Hippocampal formation (tissue), 2 donors: ENCODE measurements around the gene SETD4.
"Not testable (repeated sequence)": the region's sequence is repeated elsewhere in the genome, so short reads cannot be mapped to it uniquely, and the experiment has no call there.

Experiments used
- DNase-seq, 2 donors: peaks; one replicate each; lab custom pipeline; 2025; lab: John Stamatoyannopoulos, UW

SETD4 gene, protein sequence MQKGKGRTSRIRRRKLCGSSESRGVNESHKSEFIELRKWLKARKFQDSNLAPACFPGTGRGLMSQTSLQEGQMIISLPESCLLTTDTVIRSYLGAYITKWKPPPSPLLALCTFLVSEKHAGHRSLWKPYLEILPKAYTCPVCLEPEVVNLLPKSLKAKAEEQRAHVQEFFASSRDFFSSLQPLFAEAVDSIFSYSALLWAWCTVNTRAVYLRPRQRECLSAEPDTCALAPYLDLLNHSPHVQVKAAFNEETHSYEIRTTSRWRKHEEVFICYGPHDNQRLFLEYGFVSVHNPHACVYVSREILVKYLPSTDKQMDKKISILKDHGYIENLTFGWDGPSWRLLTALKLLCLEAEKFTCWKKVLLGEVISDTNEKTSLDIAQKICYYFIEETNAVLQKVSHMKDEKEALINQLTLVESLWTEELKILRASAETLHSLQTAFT

DNA sequence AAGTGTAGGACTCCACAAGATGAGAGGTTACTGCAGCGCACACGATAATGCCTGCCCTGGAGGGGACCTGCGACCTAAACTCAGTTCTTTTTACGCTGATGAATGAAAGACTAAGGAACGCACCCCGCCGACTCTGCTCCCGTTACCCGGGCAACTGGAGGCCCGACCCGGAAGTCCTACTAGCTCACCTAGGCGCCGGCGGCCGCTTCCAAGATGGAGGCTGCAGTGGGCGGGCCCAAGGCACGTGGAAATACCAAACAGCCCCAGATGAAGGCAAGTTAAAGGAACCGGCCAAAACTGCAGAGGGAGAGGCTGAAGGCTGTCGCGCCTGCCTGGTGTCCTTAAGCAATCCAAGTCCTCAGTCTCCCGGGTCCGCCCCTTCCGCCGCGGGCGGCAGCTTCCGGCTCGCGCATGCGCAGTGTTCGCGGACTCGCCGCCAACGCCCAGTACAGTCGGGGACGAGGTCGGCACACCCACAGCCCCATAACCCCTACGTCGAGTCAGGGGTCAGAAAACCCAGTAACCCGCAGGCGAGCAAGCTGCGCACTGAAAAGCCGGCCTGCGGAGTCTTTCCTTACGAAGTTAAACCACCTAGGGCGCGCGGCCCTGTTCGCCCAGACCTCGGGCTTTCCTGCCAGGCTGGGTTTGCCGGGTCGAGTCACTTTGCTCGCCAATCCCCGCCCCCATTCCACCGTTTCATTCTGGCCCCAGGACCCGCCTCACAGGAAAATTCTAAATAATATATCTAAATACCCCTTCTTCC lies at the start of gene SETD4:
Gene SETD4, minus strand, starts transcription at position 368 of the 763 bp plus-strand sequence. CDS start 1,638 bp downstream, outside the sequence.
- peak; percentile 88 to 94 for DNase-seq

DNA sequence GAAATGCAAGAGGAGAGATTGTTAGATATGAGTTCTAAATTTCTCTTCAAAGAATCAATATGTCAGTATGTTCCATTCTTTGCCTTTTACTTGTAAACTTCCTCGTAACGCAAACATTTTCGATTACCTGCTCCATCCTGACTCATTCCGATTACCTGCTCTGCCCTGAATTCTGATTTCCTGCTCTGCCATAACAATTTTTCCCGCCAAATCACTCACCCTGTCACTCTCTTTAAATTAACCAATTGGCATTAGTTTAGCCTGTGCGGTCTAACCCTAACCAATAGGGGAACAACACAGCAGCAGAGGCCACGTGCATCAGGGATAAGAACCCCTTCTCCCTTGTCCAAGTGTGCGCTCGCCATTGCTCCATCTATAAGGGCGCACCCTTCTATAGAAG lies 49.5 kb upstream of the SETD4 start:
- DNase-seq = no peak

DNA sequence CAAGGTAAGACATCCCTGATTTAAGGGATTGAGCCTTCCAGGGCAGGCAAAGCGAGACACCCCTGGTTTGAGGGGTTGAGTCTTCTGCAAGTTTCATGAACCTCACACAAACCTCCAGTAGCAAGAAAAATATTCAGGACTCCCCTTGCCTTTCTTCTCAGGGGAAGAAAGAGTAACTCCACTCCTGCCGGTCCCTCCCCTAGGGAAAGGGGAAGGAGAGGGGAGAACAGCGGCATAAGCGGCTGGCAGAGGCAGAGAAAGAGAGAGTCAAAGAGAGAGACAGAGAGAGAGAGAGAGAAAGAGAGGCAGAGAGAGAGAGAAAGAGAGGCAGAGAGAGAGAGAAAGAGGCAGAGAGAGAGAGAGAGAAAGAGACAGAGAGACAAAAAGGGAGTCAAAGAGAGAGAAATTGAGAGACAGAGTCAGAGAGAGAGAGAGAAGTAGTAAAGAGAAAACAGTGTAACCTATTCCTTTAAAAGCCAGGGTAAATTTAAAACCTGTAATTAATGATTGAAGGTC lies 45.1 kb upstream of the SETD4 start:
- DNase-seq = no peak

DNA sequence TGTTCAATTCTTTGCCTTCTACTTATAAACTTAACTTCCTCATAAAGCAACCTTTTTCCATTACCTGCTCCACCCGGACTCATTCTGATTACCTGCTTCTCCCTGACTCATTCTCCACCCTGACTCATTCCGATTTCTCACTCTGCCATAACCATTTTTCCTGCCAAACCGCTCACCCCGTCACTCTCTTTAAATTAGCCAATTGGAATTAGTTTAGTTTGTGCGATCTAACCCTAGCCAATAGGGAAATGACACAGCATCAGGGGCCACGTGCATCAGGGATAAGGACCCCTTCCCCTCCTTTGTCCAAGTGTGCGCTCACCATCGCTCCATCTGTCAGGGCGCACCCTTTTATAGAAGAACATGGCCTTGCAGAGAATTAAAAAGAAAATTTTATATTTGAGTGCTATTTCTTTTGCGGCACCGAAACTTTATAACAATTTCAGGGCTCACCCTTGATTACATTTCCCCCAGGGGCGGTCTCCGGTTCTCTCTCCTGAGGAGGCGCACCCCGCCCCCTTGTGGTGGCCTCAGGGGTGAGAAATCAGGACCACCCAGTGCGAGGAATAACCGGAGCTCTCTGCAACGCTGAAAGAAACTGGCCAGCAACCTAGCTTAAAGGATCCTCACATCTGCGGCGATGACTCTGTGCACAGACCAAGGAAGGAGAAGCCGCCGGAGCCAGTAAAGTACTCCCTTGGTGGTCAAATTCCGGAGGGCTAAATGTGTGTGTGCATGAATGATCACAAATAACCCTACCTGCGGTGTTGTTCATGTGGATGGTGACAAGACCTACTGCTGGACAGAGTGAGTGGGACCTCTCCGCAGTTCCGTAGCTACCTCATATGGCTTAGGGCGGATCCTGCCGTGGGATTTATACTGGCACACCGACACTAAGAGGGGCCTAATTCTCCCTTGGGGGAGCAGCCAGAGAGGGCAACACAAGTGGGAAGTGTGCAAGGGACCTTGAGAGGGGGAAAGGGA lies 44.3 kb upstream of the SETD4 start:
- DNase-seq = peak; percentile 59 to 73

DNA sequence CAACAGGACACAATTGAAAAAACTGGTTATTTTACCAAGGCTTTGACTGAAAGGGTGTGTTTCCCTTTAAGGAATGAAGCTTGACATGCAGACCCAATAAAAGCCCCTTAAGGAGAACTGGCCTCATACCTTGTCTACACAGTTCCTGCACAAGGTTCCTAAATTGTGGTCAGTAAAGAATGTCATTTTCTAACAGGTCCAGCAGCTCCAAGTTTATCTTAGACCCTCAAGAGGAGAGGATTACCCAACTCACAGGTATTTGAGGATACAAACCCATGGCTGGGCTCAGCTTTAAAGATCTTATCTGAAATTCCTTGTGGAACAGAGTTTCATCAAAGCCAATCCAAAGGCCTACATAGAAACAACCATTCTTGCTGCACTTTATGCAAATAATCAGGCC lies 43.1 kb upstream of the SETD4 start:
- DNase-seq = no peak

DNA sequence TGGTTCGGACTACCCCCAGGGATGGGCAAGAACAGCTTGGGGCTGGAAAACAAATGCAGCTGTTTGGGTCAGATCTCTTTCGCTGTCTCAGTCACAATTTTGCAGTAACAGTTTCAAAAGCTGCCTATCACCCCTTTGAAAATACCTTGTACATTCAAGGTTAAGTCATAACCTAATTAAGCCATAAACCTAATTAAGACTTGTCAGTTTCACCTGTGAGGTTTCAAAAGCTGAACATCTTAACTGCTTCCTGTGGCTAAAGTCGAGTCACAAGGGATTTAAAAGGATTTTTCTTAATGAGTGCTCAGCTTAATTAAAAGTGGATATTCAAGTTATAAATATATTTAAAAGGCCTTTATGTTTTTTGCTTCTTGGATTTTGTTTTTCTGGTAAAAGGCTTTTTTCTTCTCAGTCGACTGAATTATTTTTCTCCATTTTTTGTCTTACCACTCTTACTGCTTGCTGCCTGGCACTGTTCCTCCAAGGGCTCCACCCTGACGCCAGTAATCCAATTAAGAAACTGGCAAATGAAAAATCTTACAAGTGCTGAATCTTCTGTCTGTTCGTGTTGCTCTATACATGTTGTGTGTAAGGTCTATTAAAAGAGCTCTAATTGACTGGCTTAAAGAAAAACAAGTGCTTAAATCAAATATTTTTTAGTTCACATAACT lies 40.8 kb upstream of the SETD4 start:
- no peak for DNase-seq

DNA sequence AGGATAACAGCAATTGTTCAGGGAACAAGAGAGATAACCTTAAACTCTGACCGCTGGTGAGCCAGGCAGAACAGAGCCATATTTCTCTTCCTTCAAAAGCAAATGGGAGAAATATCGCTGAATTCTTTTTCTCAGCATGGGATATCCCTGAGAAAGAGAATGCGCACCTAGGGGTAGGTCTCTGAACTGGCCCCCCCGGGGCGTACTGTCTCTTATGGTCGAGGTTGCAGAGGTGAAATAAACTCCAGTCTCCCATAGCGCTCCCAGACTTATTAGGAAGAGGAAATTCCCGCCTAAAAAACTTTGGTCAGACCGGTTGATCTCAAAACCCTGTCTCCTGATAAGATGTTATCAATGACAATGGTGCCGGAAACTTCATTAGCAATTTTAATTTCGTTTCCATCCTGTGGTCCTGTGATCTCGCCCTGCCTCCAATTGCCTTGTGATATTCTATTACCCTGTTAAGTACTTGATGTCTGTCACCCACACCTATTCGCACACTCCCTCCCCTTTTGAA lies 39.4 kb upstream of the SETD4 start:
- not testable (repeated sequence) for DNase-seq

DNA sequence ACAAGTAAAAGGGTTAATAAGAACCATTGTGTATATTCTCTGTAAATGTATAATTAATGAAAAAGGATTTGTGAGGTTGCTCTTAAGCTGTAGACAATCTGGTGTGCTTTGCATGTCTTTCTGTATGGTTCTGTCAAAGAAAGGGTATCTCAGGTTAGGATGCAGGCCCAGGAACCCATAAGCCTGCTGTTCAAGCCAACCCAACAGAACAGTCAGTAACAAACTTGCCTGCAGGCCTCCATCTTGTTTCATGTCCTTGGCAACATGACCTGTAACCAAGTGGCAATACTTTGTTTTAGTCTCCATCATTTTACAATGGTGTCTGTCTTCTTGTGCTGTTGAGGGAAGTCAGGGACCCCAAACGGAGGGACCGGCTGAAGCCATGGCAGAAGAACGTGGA lies 38.7 kb upstream of the SETD4 start:
- DNase-seq = no peak

DNA sequence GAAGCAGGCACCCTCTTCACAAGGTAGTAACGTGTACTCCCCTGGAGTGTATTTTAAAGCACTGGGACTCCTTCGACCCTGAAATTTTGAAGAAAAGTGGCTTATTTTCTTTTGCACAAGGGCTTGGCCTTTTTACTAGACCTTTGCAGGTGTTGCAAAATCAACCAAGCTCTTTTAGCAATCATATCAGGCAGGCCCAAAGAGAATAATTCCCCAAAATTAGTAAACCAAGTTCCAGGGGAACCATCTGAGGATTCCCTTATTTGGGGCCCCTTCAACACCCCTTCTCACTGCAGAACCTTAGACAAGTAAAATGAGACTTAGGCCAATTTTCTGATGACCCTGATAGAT lies 37.8 kb upstream of the SETD4 start:
- no peak for DNase-seq

DNA sequence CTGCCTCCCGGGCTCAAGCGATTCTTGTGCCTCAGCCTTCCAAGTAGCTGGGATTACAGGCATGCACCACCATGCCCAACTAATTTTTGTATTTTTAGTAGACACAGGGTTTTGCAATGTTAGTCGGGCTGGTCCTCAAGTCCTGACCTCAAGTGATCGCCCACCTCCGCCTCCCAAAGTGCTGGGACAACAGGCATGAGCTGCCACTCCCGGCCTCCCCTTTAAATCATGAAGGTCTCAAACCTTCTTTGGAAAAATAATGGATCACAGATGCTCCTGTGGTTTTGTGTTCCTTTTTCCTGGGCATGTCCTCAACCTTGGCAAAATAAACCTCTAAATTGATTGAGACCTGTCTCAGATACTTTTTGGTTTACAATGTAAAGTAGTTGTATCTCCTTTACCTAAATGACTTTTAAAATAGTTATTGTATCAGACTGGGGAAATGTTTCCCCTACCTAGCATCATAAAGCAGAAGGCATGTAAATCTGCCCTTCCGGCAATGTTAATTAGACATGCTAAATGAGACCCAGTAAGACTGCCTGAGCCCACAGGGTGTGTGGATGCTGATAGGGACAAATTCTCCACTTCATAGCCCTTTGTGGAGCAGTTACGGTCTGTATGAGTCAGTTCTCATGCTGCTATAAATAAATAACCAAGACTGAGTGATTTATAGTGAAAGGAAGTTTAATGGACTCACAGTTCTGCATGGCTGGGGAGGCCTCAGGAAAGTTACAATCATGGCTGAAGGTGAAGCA lies 37.3 kb upstream of the SETD4 start:
- no peak for DNase-seq

DNA sequence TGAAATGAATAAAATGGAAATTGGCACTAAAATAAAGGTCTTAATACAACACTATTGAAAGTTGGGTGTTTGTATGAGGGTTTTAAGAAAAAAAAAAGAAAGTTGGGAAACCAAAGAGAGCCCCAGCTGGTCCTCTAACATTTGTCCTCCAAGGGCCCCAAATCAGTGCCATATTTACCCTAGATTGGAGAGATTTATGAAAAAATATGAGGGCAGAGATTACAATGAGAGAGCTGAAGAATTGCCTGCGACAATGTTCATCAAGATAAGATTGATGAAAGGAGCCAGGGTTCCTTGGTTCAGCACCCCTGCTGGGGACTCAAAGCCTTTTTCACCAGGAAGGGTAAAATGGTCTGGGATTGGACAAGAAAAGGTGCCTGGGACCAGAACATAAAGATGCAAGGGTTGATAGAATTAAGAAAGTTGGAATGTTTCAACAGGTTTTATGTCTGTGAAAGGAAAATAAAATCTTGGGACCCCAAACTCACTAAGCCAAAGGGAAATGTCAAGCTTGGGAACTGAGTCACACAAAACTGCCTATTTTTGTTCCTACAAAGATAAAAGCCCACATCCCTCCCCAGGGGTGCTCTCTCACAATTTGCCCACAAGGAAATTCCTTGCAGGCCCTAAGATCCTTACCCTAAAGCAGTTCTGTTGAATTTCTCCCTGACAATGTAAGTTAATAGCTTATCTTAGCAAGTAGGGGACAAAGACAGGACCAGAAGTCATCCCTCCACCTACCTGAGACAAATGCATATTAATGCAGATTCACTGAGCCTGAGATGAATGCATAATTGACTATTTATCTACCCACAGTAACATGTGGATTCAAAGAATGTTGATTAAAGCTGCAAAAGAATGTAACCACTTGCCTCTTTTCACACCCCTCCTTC lies 36.3 kb upstream of the SETD4 start:
- no peak for DNase-seq

DNA sequence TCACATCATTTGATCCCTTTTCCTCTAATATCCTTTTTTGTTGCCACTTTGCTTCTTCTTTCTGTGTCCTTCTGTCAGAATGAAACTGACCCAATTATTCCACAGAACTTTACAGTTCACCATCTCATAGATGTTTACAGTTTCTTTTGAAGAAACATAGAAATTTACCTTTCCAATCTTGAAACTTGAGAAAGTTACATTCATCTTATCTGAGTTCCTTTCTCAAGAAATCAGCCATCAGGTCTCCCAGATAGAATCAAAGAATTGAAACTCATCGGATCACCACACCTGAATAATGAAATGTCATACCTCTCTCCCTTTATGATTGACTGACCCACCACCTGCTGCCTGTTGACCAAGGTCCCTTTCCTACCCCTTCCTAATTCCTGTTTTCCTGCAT lies 33.2 kb upstream of the SETD4 start:
- DNase-seq = no peak

DNA sequence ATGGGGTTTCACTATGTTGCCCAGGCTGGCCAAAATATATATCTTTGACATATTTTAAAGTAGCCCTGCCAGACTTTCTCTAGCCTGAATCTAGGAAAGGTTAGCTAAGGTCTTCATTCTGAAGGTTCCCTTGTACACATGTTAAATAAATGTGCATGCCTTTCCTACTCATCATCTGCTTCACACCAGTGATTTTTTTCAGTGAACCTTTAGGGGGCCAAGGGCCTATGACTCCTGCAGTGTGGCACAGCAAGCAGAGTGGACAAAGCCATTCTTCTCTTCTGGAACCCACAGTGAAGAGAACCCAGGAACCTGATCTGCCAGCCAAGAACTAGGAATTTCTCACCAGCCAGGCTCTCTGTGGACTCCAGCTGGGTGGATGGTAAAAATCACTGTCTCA lies 32.4 kb upstream of the SETD4 start:
- no peak for DNase-seq

DNA sequence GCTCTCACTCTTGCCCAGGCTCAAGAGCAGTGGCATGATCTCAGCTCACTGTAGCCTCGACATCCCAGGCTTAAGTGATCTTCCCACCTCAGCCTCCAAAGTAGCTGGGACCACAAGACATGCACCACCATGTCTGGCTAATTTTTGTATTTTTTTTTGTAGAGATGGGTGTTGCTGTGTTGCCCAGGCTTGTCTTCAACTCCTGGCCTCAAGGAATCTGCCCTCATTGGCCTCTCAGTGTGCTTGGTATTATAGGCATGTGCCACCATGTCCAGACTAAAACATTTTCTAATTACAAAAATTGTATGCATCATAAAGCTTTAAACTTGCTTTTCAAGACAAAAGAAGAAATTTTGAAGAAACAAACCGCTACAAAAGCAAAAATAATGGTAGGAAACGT lies 29.6 kb upstream of the SETD4 start:
- no peak for DNase-seq

DNA sequence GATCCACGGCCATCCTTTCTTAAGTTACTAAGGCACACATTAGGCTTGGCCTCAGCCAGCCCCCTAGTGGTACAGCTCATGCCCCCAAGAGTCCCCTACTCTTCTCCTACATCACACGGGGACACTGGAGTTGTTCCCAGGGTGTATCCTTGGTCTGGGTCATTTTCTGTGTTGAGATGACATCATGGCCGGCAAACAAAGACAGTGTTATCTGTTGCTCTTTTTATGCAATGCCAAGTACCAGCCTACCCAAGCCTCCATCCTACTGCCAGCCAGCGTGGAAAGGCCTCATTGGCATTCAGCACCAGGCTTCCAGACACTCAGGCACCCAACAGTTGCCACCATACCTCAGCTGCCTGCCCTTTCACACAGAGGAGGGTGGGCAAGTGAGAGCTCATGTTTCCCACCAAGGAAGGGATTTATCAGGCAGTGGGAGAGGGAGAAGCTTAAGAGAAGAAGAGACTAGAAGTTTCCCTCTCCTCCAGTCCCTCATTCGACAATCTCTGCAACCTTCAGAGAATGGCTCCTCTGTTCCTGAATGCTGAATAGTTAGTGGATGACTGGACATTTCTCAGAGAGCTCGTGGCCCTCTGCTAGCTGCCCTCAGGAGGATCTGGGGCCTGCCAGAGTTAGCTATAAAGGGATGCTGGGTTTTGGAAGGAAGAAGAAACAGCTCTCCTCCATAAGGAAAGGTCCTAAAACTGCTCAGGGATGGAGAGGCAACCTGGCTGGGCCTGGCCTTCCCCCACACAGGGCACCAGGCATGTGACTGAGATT lies 27.2 kb upstream of the SETD4 start:
- DNase-seq = peak; percentile 89 to 94

DNA sequence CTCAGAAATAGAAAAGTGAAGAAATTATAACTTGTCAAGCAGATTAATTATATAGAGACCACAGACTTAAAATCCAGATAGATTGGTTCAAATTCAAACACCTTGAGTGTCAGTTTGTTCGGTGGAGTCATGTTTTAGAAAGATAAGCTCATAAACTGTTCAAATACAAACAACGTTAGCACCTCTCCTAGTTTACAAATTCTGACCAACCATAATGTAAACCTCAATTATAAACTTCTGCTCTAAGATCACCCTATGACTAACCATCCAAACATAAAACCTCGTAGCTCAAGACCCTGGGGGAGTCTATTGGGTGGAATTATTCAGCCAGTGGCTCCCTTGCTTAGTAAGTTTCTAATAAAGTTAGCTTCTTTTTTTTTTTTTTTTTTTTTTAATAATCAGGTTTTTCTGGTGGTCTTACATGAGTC lies 21.9 kb upstream of the SETD4 start:
- no peak for DNase-seq

DNA sequence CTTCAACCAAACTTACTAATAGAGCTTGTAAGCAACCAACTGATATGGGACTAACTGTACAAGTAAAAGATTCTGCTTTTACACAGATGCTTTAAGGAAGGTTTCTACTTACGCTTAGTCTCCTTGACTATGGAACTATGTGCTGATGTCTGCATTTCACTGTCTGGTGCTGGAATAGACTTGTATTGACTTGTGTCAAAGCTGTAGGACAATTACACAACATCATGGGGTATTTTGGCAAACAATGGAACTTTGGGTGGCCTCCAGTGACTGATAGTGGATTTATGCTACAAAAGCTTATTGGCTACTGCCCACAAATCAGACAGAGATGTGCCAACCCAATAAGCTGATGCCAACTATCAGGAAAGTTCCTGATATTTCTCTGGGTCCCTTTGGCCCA lies 20.1 kb upstream of the SETD4 start:
- peak in 1 of 2 donors; percentile 36 for DNase-seq

DNA sequence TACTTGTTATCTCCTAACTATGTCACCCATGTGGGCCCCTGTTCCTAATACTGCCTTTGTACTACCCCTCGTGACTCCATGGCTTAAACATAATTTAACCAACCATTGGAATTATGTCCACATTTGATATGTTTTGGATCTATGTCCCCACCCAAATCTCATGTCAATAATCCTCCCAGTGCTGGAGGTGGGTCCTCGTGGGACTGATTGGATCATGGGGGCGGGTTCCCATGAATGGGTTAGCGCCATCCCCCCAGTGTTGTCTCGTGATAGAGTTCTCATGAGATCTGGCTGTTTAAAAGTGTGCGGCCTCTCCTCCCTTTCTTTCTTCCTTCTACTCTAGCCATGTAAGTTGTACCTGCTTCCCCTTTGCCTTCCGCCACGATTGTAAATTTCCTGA lies 19.3 kb upstream of the SETD4 start:
- no peak for DNase-seq
